ENCODE measurements around the gene CEP131. TPM values are rescaled to one million over a fixed set of nuclear protein-coding genes. Genes with fewer than 3 reads are reported as not detected.

CEP131 gene
- total RNA-seq, 2 donors from 2014 or later: 23.2 to 28.0 TPM

DNA sequence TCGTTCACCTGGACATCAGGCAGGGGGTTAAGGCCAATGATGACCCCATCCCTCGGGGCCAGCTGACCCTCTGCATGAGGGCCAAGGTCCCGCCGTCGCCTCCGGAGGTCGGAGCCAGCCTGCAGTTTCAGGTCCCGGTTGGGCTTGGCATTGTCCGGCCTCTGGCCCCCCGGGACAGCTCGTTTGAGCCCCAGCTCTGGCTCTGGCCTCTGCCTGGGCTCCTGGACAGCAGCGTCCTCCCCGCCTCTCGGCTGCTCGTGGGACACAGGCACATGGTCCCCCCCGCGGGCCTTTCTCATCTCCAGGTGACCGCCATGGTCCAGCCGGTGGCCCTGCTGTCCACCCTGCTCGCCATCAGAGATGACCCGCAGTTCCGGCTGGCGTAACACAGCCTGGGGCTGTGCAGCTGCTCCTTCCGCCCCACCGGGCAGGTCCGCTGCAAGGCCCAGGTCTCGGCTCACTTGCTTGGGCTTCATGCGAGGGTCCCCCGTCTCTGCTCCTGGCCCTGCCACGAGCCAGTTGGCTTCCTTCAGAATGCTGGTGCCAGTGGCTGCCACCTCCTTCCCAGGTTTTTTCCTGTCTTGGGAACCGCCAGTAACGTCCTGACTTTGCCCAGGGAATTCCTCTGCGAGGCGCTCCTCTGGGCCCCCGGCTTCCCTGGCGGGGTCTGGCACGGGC is 23.0 kb upstream of the CEP131 start:
- Mint-ChIP-seq H3K4me3 (no peak overlapping the region), H3K36me3 (ENCODE audit: low read depth) (peaks cover 15% of the 10 kb centered on the region), H3K4me1 (no peaks in the 10 kb centered on the region), H3K27me3 (ENCODE audit: insufficient read depth) (no peaks in the 10 kb centered on the region), H3K27ac (no peak overlapping the region), H3K9me3 (no peaks in the 10 kb centered on the region)
- H3K36me3 ChIP-seq (ENCODE audit: control insufficient read depth, insufficient read depth, low read length): peaks cover 9% of the 10 kb centered on the region
- H3K27ac ChIP-seq (ENCODE audit: low read depth, low read length): peak overlapping the region; percentile 24
- TF ChIP-seq, protein P1, sequence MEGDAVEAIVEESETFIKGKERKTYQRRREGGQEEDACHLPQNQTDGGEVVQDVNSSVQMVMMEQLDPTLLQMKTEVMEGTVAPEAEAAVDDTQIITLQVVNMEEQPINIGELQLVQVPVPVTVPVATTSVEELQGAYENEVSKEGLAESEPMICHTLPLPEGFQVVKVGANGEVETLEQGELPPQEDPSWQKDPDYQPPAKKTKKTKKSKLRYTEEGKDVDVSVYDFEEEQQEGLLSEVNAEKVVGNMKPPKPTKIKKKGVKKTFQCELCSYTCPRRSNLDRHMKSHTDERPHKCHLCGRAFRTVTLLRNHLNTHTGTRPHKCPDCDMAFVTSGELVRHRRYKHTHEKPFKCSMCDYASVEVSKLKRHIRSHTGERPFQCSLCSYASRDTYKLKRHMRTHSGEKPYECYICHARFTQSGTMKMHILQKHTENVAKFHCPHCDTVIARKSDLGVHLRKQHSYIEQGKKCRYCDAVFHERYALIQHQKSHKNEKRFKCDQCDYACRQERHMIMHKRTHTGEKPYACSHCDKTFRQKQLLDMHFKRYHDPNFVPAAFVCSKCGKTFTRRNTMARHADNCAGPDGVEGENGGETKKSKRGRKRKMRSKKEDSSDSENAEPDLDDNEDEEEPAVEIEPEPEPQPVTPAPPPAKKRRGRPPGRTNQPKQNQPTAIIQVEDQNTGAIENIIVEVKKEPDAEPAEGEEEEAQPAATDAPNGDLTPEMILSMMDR (conservative IDR thresholded peaks at IDR 0.05): no peak
- no peaks in the 10 kb centered on the region for H3K27me3 ChIP-seq (ENCODE audit: control insufficient read depth, insufficient read depth, low read length, poor library complexity, severe bottlenecking)
- H3K9me3 ChIP-seq (ENCODE audit: control insufficient read depth, low read length): no peaks in the 10 kb centered on the region
- H3K9ac ChIP-seq (ENCODE audit: extremely low read depth, low read length, poor library complexity, severe bottlenecking): no peak overlapping the region
- no peak overlapping the region for H3K4me3 ChIP-seq (ENCODE audit: low read length)
- WGBS, 2 experiments (ENCODE audit: insufficient coverage in 1 of 2, insufficient read length in 1 of 2): 92 to 94% methylated on average over 29 to 37 of the region's 37 CpGs
- H3K4me1 ChIP-seq (ENCODE audit: control insufficient read depth, insufficient read depth, low read length): no peaks in the 10 kb centered on the region
- no peak for DNase-seq

- Mint-ChIP-seq H3K27me3 (ENCODE audit: insufficient read depth) (no peaks in the 10 kb centered on the region), H3K9me3 (no peaks in the 10 kb centered on the region)
Observed at GRCh38 chr17:81245024-81245664, 22.4 kb upstream of the CEP131 start.

GRCh38 chr17:81244358-81245023 is 21.7 kb upstream of the CEP131 start:
- no peak overlapping the region for H3K27ac ChIP-seq (ENCODE audit: low read depth, low read length)
- no peaks in the 10 kb centered on the region for H3K9me3 Mint-ChIP-seq

More at GRCh38 chr17:81245024-81245664, 22.4 kb upstream of the CEP131 start:
- peaks cover 13% of the 10 kb centered on the region for H3K36me3 Mint-ChIP-seq (ENCODE audit: low read depth)
- no peak overlapping the region for H3K4me3 Mint-ChIP-seq
- peak overlapping the region; percentile 52 for H3K27ac Mint-ChIP-seq
- no peak for DNase-seq
- Histone ChIP-seq H3K27me3 (ENCODE audit: control insufficient read depth, insufficient read depth, low read length, poor library complexity, severe bottlenecking) (no peaks in the 10 kb centered on the region), H3K27ac (ENCODE audit: low read depth, low read length) (no peak overlapping the region), H3K4me1 (ENCODE audit: control insufficient read depth, insufficient read depth, low read length) (no peaks in the 10 kb centered on the region), H3K9ac (ENCODE audit: extremely low read depth, low read length, poor library complexity, severe bottlenecking) (no peak overlapping the region), H3K9me3 (ENCODE audit: control insufficient read depth, low read length) (no peaks in the 10 kb centered on the region), H3K4me3 (ENCODE audit: low read length) (no peak overlapping the region), H3K36me3 (ENCODE audit: control insufficient read depth, insufficient read depth, low read length) (peaks cover 6% of the 10 kb centered on the region)
- TF ChIP-seq, protein P1 (conservative IDR thresholded peaks at IDR 0.05): no peak
- H3K4me1 Mint-ChIP-seq: no peaks in the 10 kb centered on the region
- WGBS, 2 experiments (ENCODE audit: insufficient coverage in 1 of 2, insufficient read length in 1 of 2): 92 to 98% methylated on average over 21 to 25 of the region's 25 CpGs

More at GRCh38 chr17:81244358-81245023, 21.7 kb upstream of the CEP131 start:
- DNase-seq: no peak
- Histone ChIP-seq H3K9me3 (ENCODE audit: control insufficient read depth, low read length) (no peaks in the 10 kb centered on the region), H3K4me3 (ENCODE audit: low read length) (no peak overlapping the region), H3K4me1 (ENCODE audit: control insufficient read depth, insufficient read depth, low read length) (no peaks in the 10 kb centered on the region), H3K36me3 (ENCODE audit: control insufficient read depth, insufficient read depth, low read length) (peaks cover 6% of the 10 kb centered on the region), H3K9ac (ENCODE audit: extremely low read depth, low read length, poor library complexity, severe bottlenecking) (no peak overlapping the region), H3K27me3 (ENCODE audit: control insufficient read depth, insufficient read depth, low read length, poor library complexity, severe bottlenecking) (no peaks in the 10 kb centered on the region)
- Mint-ChIP-seq H3K27ac (peak overlapping the region; percentile 52), H3K4me1 (peaks cover 2% of the 10 kb centered on the region), H3K4me3 (no peak overlapping the region), H3K36me3 (ENCODE audit: low read depth) (peaks cover 7% of the 10 kb centered on the region), H3K27me3 (ENCODE audit: insufficient read depth) (no peaks in the 10 kb centered on the region)
- TF ChIP-seq, protein P1 (conservative IDR thresholded peaks at IDR 0.05): no peak
- WGBS, 2 experiments (ENCODE audit: insufficient coverage in 1 of 2, insufficient read length in 1 of 2): 91 to 93% methylated on average over 21 to 24 of the region's 24 CpGs
